ENCODE measurements around the gene ROBO2. TPM values are rescaled to one million over a fixed set of nuclear protein-coding genes. Genes with fewer than 3 reads are reported as not detected.

The ROBO2 gene
- total RNA-seq, 2 donors from 2014 or later = not detected

GRCh38 chr3:77071364-77071763, 31.5 kb downstream of the ROBO2 start:
- H3K36me3 Mint-ChIP-seq (ENCODE audit: low read depth) = no peaks in the 10 kb centered on the region
- no peak for ATAC-seq (replicated peaks)
- H3K4me3 Mint-ChIP-seq = no peak overlapping the region
- peaks cover 26% of the 10 kb centered on the region for H3K9me3 Mint-ChIP-seq
- H3K27me3 Mint-ChIP-seq = no peaks in the 10 kb centered on the region
- H3K4me1 Mint-ChIP-seq = no peaks in the 10 kb centered on the region
- H3K27ac Mint-ChIP-seq = no peak overlapping the region

GRCh38 chr3:77071809-77072208, 31.9 kb downstream of the ROBO2 start:
- no peaks in the 10 kb centered on the region for H3K27me3 Mint-ChIP-seq
- no peaks in the 10 kb centered on the region for H3K36me3 Mint-ChIP-seq (ENCODE audit: low read depth)
- no peak overlapping the region for H3K27ac Mint-ChIP-seq
- ATAC-seq (replicated peaks) = no peak
- H3K9me3 Mint-ChIP-seq = peaks cover 26% of the 10 kb centered on the region
- no peaks in the 10 kb centered on the region for H3K4me1 Mint-ChIP-seq
- no peak overlapping the region for H3K4me3 Mint-ChIP-seq

GRCh38 chr3:77072232-77072631, 32.3 kb downstream of the ROBO2 start:
- Mint-ChIP-seq H3K4me1 (no peaks in the 10 kb centered on the region), H3K36me3 (ENCODE audit: low read depth) (no peaks in the 10 kb centered on the region), H3K4me3 (no peak overlapping the region), H3K27ac (no peak overlapping the region), H3K27me3 (no peaks in the 10 kb centered on the region), H3K9me3 (peaks cover 23% of the 10 kb centered on the region)
- no peak for ATAC-seq (replicated peaks)

- Mint-ChIP-seq H3K36me3 (ENCODE audit: low read depth) (no peaks in the 10 kb centered on the region), H3K27me3 (no peaks in the 10 kb centered on the region), H3K27ac (no peak overlapping the region), H3K4me1 (no peaks in the 10 kb centered on the region), H3K9me3 (peaks cover 13% of the 10 kb centered on the region), H3K4me3 (no peak overlapping the region)
- no peak for ATAC-seq (replicated peaks)
Observed at GRCh38 chr3:77078279-77078678, 38.4 kb downstream of the ROBO2 start.

- no peak overlapping the region for H3K27ac Mint-ChIP-seq
- no peak for ATAC-seq (replicated peaks)
- H3K9me3 Mint-ChIP-seq = peaks cover 15% of the 10 kb centered on the region
- H3K27me3 Mint-ChIP-seq = no peaks in the 10 kb centered on the region
- no peaks in the 10 kb centered on the region for H3K36me3 Mint-ChIP-seq (ENCODE audit: low read depth)
- H3K4me1 Mint-ChIP-seq = no peaks in the 10 kb centered on the region
- H3K4me3 Mint-ChIP-seq = no peak overlapping the region
Observed at GRCh38 chr3:77079988-77080610, 40.2 kb downstream of the ROBO2 start.

- Mint-ChIP-seq H3K9me3 (peaks cover 15% of the 10 kb centered on the region), H3K36me3 (ENCODE audit: low read depth) (no peaks in the 10 kb centered on the region), H3K27me3 (no peaks in the 10 kb centered on the region), H3K4me3 (no peak overlapping the region), H3K27ac (no peak overlapping the region), H3K4me1 (no peaks in the 10 kb centered on the region)
- ATAC-seq (replicated peaks) = no peak
Observed at GRCh38 chr3:77081240-77081661, 41.4 kb downstream of the ROBO2 start.

GRCh38 chr3:77084511-77084910, 44.6 kb downstream of the ROBO2 start:
- Mint-ChIP-seq H3K27ac (no peak overlapping the region), H3K4me3 (no peak overlapping the region), H3K4me1 (no peaks in the 10 kb centered on the region), H3K9me3 (peaks cover 12% of the 10 kb centered on the region), H3K27me3 (no peaks in the 10 kb centered on the region), H3K36me3 (ENCODE audit: low read depth) (no peaks in the 10 kb centered on the region)
- ATAC-seq (replicated peaks) = no peak

- no peaks in the 10 kb centered on the region for H3K36me3 Mint-ChIP-seq (ENCODE audit: low read depth)
- peaks cover 11% of the 10 kb centered on the region for H3K9me3 Mint-ChIP-seq
- H3K27me3 Mint-ChIP-seq = no peaks in the 10 kb centered on the region
- H3K4me1 Mint-ChIP-seq = no peaks in the 10 kb centered on the region
- no peak for ATAC-seq (replicated peaks)
- H3K27ac Mint-ChIP-seq = no peak overlapping the region
- H3K4me3 Mint-ChIP-seq = no peak overlapping the region
Observed at GRCh38 chr3:77086408-77086807, 46.5 kb downstream of the ROBO2 start.

GRCh38 chr3:77091809-77092208, 51.9 kb downstream of the ROBO2 start:
- H3K9me3 Mint-ChIP-seq = peaks cover 9% of the 10 kb centered on the region
- no peaks in the 10 kb centered on the region for H3K36me3 Mint-ChIP-seq (ENCODE audit: low read depth)
- H3K27me3 Mint-ChIP-seq = no peaks in the 10 kb centered on the region
- H3K4me1 Mint-ChIP-seq = no peaks in the 10 kb centered on the region
- no peak for ATAC-seq (replicated peaks)
- no peak overlapping the region for H3K27ac Mint-ChIP-seq
- no peak overlapping the region for H3K4me3 Mint-ChIP-seq

- no peak for ATAC-seq (replicated peaks)
- Mint-ChIP-seq H3K4me1 (no peaks in the 10 kb centered on the region), H3K9me3 (peaks cover 21% of the 10 kb centered on the region), H3K27me3 (no peaks in the 10 kb centered on the region), H3K36me3 (ENCODE audit: low read depth) (no peaks in the 10 kb centered on the region), H3K4me3 (no peak overlapping the region), H3K27ac (no peak overlapping the region)
Observed at GRCh38 chr3:77093101-77093500, 53.2 kb downstream of the ROBO2 start.

GRCh38 chr3:77096145-77096544, 56.2 kb downstream of the ROBO2 start:
- Mint-ChIP-seq H3K4me1 (no peaks in the 10 kb centered on the region), H3K4me3 (no peak overlapping the region), H3K36me3 (ENCODE audit: low read depth) (no peaks in the 10 kb centered on the region), H3K27ac (no peak overlapping the region), H3K9me3 (peaks cover 23% of the 10 kb centered on the region), H3K27me3 (no peaks in the 10 kb centered on the region)
- ATAC-seq (replicated peaks) = no peak

GRCh38 chr3:77096966-77097890, 57.3 kb downstream of the ROBO2 start:
- no peaks in the 10 kb centered on the region for H3K27me3 Mint-ChIP-seq
- ATAC-seq (replicated peaks) = no peak
- no peak overlapping the region for H3K4me3 Mint-ChIP-seq
- peaks cover 31% of the 10 kb centered on the region for H3K9me3 Mint-ChIP-seq
- no peaks in the 10 kb centered on the region for H3K4me1 Mint-ChIP-seq
- no peak overlapping the region for H3K27ac Mint-ChIP-seq
- no peaks in the 10 kb centered on the region for H3K36me3 Mint-ChIP-seq (ENCODE audit: low read depth)

- Mint-ChIP-seq H3K9me3 (peaks cover 16% of the 10 kb centered on the region), H3K27me3 (no peaks in the 10 kb centered on the region), H3K27ac (no peak overlapping the region), H3K36me3 (ENCODE audit: low read depth) (no peaks in the 10 kb centered on the region), H3K4me1 (no peaks in the 10 kb centered on the region), H3K4me3 (no peak overlapping the region)
- no peak for ATAC-seq (replicated peaks)
Observed at GRCh38 chr3:77102951-77103769, 63.3 kb downstream of the ROBO2 start.

- peaks cover 8% of the 10 kb centered on the region for H3K9me3 Mint-ChIP-seq
- no peaks in the 10 kb centered on the region for H3K4me1 Mint-ChIP-seq
- ATAC-seq (replicated peaks) = no peak
- no peak overlapping the region for H3K27ac Mint-ChIP-seq
- H3K36me3 Mint-ChIP-seq (ENCODE audit: low read depth) = no peaks in the 10 kb centered on the region
- no peaks in the 10 kb centered on the region for H3K27me3 Mint-ChIP-seq
- H3K4me3 Mint-ChIP-seq = no peak overlapping the region
Observed at GRCh38 chr3:77122652-77123051, 82.8 kb downstream of the ROBO2 start.
